Measurements from ENCODE around the gene FEZ2.

FEZ2 gene

DNA sequence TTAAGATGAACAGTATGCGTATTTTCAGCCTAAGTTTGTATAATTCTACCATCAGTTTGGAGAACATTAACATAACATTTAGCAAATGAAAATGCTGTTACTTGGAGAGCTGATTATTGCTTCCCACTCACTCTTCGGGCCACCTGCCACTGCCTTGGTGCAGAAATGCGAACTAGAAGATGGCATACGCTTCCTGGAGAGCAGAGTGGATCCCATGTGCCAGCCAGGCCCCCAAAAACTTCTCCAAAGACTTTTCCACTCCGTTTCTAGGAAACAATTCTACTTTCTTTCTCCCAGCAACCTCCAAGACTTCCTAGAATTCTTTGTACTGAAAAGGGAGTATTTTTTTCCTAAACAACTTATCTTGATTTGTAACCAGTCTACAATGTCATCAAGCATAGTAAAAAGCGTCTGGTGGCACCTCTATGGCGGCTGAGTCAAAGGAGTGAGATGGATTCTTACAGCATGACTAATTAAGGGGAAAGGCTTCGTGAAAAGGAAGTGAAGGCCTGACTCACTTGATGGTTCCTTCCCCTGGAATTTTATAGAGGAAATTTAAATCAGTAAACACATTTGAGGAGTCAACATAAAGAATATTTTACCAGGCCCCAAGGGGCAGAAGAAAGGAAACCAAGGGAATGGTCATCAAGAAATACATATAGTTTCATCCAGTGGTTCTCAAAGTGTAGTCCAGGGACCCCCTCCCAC lies 36.6 kb downstream of the FEZ2 start:
- peak; percentile 80 for DNase-seq (ENCODE audit: low spot score)

- DNase-seq (ENCODE audit: low spot score) = no peak
These were observed 37.2 kb downstream of the FEZ2 start for GRCh38 chr2:36560726-36561125.

DNA sequence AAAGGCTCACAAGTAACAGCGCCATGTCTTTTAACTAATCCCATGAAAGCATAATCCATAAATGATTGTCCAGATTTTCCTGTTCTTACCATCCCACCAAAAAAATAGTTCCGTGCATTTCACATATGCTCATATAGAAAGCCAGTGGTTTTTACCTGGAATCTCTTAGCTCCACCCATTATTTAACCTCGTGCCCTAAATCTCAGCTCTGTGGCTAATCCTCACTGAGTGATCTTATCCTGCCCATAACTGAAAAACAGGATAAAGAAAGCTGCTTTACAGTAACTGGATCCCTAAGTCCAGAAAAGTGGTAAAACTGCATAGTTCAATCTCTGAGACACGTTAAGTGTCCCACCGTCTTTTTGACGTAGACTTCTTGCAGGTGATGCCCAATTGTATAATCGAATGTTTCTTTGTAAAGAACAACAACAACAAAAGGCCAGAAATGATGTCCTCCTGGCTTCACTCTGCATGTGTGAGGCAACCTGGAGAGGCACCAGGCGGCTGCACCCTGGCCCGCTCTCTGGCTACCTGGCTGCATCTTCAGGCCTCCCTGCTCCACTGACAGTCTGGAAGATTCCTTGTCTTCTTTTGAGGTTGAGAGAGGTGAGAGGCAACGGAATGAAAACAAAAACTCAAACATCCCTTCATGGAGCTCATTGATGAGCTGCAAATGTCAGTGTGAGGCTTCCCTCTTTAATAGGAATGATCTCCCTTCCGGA lies 38.6 kb downstream of the FEZ2 start:
- no peak for DNase-seq (ENCODE audit: low spot score)

- peak; percentile 47 for DNase-seq (ENCODE audit: low spot score)
These were observed 41.1 kb downstream of the FEZ2 start for GRCh38 chr2:36556842-36557241.

DNA sequence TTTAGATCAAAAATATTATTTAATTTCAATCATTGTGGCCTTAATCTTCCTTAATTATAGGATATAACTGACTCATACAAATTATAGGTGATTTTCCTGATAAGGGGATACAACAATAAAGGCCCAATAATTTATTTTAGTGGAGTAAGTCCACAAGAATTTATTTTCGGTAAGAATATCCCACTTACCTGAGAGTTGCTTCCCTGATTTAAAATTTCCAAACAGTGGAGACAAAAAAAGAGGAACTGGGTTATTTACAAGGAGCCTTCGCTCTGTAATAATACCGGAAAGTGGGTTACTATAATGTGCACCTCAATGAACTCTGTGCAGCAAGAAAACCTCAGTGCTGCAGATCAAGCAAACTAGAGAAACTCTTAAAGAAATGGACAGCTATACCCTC lies 42.2 kb downstream of the FEZ2 start:
- DNase-seq (ENCODE audit: low spot score) = no peak

DNA sequence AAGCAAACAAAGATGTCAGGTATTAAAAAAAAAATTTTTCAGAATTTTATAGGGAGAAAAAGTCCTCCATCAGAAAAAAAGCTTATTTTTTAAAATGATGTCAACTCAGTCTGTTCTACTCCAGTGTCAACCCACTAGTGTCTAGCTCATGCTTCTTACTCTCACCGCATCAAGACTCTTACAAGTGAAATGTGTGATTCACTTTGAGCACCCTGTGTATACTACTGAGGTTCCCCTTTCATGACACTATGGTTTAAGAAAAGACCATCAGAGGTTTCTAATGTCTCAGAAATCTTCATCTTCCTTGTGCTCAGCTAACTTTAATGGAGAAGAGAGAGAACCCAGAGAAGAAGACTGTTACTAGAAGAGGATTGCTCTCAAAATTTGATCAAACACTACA lies 43.4 kb downstream of the FEZ2 start:
- no peak for DNase-seq (ENCODE audit: low spot score)

GRCh38 chr2:36553683-36554082 lies 44.3 kb downstream of the FEZ2 start:
- no peak for DNase-seq (ENCODE audit: low spot score)

GRCh38 chr2:36550006-36550405 lies 48.0 kb downstream of the FEZ2 start:
- DNase-seq (ENCODE audit: low spot score) = no peak

- DNase-seq (ENCODE audit: low spot score) = no peak
These were observed 48.8 kb downstream of the FEZ2 start for GRCh38 chr2:36549165-36549574.

DNA sequence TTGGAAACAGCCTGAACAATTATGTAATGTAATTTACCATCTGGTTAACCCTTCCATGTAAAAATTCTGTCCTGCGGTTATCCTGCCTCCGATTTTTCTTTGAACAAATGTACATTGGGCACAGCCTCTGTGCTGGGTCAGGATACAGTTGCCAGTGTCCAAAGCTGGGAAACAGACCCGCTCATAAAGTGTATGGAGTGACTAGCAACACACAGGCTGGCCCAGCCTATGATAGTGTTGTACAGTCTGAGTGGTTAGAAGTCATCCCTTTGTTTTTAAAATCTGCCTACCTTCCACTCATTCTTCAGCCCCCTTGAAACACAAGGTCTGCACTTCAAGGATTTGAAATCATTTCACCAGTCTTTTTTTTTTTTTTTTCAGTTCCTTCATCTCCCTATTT lies 50.1 kb downstream of the FEZ2 start:
- DNase-seq (ENCODE audit: low spot score) = no peak

DNA sequence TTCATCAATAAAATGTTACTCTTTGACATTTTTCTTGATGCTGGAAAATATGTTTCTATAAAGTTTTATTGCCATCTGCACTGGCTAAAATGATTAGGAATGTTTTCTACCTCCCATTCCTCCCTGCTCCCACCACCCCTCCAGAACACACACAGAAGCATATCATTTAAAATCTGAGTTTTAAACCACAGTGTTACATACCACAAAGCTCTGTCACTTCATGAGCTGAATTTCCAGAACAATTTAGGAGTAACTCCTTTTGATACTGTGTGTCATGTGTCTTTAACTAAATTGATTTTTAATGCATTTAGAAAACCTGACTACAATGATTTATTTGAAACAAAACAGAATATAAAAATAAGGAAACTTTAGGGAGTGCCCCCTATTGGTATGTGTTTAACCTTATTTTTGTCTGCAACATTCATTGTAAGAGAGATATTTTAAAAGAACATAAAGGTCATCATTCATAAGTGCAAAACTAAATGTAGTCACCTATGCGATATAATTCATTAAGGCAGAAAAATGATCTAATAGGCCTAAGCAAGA lies 52.0 kb downstream of the FEZ2 start:
- no peak for DNase-seq (ENCODE audit: low spot score)

GRCh38 chr2:36544638-36545338 lies 53.2 kb downstream of the FEZ2 start:
- DNase-seq (ENCODE audit: low spot score) = no peak

GRCh38 chr2:36541891-36542595 lies 55.9 kb downstream of the FEZ2 start:
- DNase-seq (ENCODE audit: low spot score) = no peak

DNA sequence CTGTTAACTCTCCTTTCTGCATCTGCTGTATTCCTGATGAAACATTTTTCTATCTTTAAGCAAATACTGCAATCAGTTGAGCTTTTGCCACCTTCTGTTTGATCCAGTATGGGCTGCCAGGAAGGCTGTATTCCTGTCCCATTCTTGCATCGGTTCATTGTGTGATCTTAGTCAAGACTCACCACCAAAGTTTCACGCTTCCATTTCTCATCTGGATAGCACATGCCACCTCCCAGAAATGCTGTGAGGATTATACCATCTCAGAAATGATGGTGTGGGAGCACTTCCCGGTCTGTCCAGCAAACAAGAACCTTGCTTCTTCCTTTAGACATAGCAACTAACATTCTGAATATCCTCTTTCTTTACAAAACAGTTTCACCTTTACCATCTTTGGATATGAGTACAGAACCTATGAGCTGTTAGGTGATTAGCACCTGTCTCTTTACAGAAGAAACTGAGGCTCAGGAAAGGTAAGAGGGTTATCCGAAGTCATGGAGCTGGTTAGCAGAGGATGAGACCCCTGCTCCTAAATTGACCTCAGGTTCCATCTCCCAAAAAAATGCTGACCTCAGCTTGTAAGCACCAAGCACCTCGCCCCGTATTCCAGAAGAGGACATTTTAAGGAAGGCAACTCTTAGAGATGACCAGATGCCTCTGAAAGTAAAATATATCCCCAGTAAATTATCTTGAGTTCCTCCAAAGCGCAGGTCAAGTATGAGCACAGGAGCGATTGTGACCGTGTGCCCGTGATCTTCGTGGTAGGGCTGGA lies 56.8 kb downstream of the FEZ2 start:
- no peak for DNase-seq (ENCODE audit: low spot score)

- DNase-seq (ENCODE audit: low spot score) = peak; percentile 39
These were observed 58.3 kb downstream of the FEZ2 start for GRCh38 chr2:36539631-36540030.

GRCh38 chr2:36538335-36538734 lies 59.6 kb downstream of the FEZ2 start:
- no peak for DNase-seq (ENCODE audit: low spot score)

- DNase-seq (ENCODE audit: low spot score) = no peak
These were observed 61.2 kb downstream of the FEZ2 start for GRCh38 chr2:36536776-36537175.

GRCh38 chr2:36535099-36535498 lies 62.9 kb downstream of the FEZ2 start:
- DNase-seq (ENCODE audit: low spot score) = no peak

DNA sequence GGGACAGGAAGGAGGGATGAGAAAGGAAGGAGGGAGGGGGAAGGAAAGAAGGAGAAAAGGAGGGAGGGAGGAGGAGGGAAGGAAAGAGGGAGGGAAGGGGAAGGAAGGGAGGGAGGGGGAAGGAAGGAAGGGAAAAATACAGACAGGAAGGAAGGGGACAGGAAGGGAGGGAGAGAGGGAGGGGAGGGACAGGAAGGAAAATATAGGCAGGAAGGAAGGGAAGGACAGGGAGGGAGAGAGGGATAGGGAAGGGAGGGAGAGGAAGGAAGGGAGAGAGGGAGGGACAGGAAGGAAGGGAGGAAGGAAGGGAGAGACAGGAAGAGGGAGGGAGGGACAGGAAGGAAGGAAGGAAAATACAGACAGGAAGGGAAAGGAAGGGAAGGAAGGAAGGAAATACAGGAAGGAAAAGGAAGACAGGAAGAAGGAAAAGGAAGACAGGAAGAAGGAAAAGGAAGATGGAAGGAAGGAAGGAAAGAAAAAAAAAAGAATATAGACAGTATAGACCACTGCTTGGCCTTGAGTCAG lies 63.6 kb downstream of the FEZ2 start:
- no peak for DNase-seq (ENCODE audit: low spot score)

DNA sequence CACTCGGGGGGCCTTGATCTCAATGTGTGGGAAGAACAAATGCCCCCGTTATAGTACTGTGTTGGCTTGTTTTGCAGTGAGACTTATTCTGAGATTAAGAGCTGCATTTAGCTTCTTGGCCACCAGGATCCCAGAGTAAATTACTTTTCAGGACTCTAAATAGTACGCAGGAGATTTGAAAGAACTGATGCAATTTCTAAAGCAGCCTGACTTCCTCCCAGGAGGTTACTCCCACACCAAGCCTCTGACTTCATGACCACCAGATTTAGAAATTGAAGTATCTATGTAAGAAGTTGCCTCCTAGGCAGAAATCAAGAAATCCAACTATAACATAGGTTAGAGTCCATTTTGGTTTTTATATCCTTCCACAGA lies 67.0 kb downstream of the FEZ2 start:
- DNase-seq (ENCODE audit: low spot score) = peak; percentile 42
